NB4 (cell line): ENCODE measurements around the gene CADM1.

Experiments used
- CTCF ChIP-seq: IDR thresholded peaks from one replicate; pipeline ENCODE4 v1.5.1; 2012; ENCODE audit warnings: low read depth, low read length
- MYC ChIP-seq: IDR thresholded peaks from 2 replicates; pipeline ENCODE4 v1.6.1; 2011; ENCODE audit warnings: low read depth, low read length

- TF ChIP-seq CTCF = no peak
- TF ChIP-seq MYC = no peak
Observed at GRCh38 chr11:115456019-115456418, 48.2 kb downstream of the CADM1 start.
